H9 (cell line): ENCODE results near the gene LDB1. TPM values are rescaled to one million over a fixed set of nuclear protein-coding genes. Genes with fewer than 3 reads are reported as not detected.
A peak's percentile ranks its signal among the peaks of the same experiment; 100 is the strongest.

Source experiments
- DNase-seq: peaks from one replicate; pipeline ENCODE4 v3.0.0-alpha.2; 2017
- H2AFZ ChIP-seq: one replicate; pipeline ENCODE4 v1.6.1; 2013; ENCODE audit warnings: mild to moderate bottlenecking, low read length, control low read depth, moderate library complexity
- H2AK5ac ChIP-seq: 2 replicates; pipeline ENCODE4 v1.6.1; 2013; ENCODE audit warnings: low read length, control low read depth, mixed read lengths; ENCODE audit not compliant: insufficient read length
- H2BK120ac ChIP-seq: one replicate; pipeline ENCODE4 v1.6.1; 2013; ENCODE audit warnings: low read depth, mild to moderate bottlenecking, low read length, control low read depth, inconsistent platforms; ENCODE audit not compliant: poor library complexity, severe bottlenecking
- H2BK12ac ChIP-seq: 2 replicates; pipeline ENCODE4 v1.6.1; 2013; ENCODE audit warnings: low read length, control low read depth, mixed read lengths, low read depth; ENCODE audit not compliant: insufficient read length
- H2BK15ac ChIP-seq: 2 replicates; pipeline ENCODE4 v1.6.1; 2013; ENCODE audit warnings: low read depth, low read length, control low read depth
- H2BK20ac ChIP-seq: one replicate; pipeline ENCODE4 v1.6.1; 2013; ENCODE audit warnings: low read depth, mild to moderate bottlenecking, low read length, control low read depth, inconsistent platforms; ENCODE audit not compliant: poor library complexity, severe bottlenecking
- H2BK5ac ChIP-seq: 2 replicates; pipeline ENCODE4 v1.6.1; 2013; ENCODE audit warnings: low read length, control low read depth, mixed read lengths; ENCODE audit not compliant: insufficient read length
- H3K14ac ChIP-seq: 2 replicates; pipeline ENCODE4 v1.6.1; 2013; ENCODE audit warnings: low read length, control low read depth; ENCODE audit not compliant: insufficient read depth
- H3K18ac ChIP-seq: 2 replicates; pipeline ENCODE4 v1.6.1; 2013; ENCODE audit warnings: low read depth, mild to moderate bottlenecking, mixed read lengths, low read length, control low read depth; ENCODE audit not compliant: insufficient read length
- H3K23ac ChIP-seq: 2 replicates; pipeline ENCODE4 v1.6.1; 2013; ENCODE audit warnings: low read length, control low read depth, mixed read lengths, low read depth; ENCODE audit not compliant: insufficient read length
- H3K23me2 ChIP-seq: 2 replicates; pipeline ENCODE4 v1.6.1; 2013; ENCODE audit warnings: low read depth, mild to moderate bottlenecking, mixed read lengths, low read length, control low read depth; ENCODE audit not compliant: insufficient read length, poor library complexity, severe bottlenecking
- H3K27ac ChIP-seq: 2 replicates; pipeline ENCODE4 v1.5.1; 2013; ENCODE audit warnings: low read length, control low read depth, mixed read lengths, low read depth; ENCODE audit not compliant: insufficient read length
- H3K27me3 ChIP-seq: 2 replicates; pipeline ENCODE4 v1.6.1; 2013; ENCODE audit warnings: low read length, control low read depth, inconsistent platforms; ENCODE audit not compliant: insufficient read depth
- H3K4ac ChIP-seq: 2 replicates; pipeline ENCODE4 v1.6.1; 2013; ENCODE audit warnings: low read depth, mild to moderate bottlenecking, control low read depth, inconsistent platforms, low read length, moderate library complexity
- H3K4me1 ChIP-seq: 2 replicates; pipeline ENCODE4 v1.6.1; 2013; ENCODE audit warnings: low read length, control low read depth, inconsistent platforms; ENCODE audit not compliant: insufficient read depth
- H3K4me2 ChIP-seq: 2 replicates; pipeline ENCODE4 v1.6.1; 2013; ENCODE audit warnings: low read length, control low read depth, mixed read lengths; ENCODE audit not compliant: insufficient read length, insufficient read depth
- H3K56ac ChIP-seq: 2 replicates; pipeline ENCODE4 v1.6.1; 2013; ENCODE audit warnings: low read depth, mild to moderate bottlenecking, mixed read lengths, low read length, control low read depth; ENCODE audit not compliant: insufficient read length
- H3K79me1 ChIP-seq: 2 replicates; pipeline ENCODE4 v1.6.1; 2013; ENCODE audit warnings: low read depth, mild to moderate bottlenecking, moderate library complexity, low read length, control low read depth, inconsistent platforms; ENCODE audit not compliant: insufficient read depth, poor library complexity, severe bottlenecking
- H3K79me2 ChIP-seq: 2 replicates; pipeline ENCODE4 v1.6.1; 2013; ENCODE audit warnings: low read length, control low read depth, inconsistent platforms; ENCODE audit not compliant: insufficient read depth
- H3K9ac ChIP-seq: 2 replicates; pipeline ENCODE4 v1.6.1; 2013; ENCODE audit warnings: low read length, control low read depth, mixed read lengths; ENCODE audit not compliant: insufficient read length; ENCODE audit errors: extremely low read depth
- H3K9me3 ChIP-seq: one replicate; pipeline ENCODE4 v1.6.1; 2013; ENCODE audit warnings: low read depth, low read length, inconsistent platforms; ENCODE audit not compliant: control insufficient read depth
- H3T11ph ChIP-seq: one replicate; pipeline ENCODE4 v1.6.1; 2013; ENCODE audit warnings: mild to moderate bottlenecking, low read length, control low read depth, inconsistent platforms
- H4K20me1 ChIP-seq: one replicate; pipeline ENCODE4 v1.6.1; 2013; ENCODE audit not compliant: control insufficient read depth, insufficient read length, insufficient read depth
- H4K5ac ChIP-seq: 2 replicates; pipeline ENCODE4 v1.6.1; 2013; ENCODE audit warnings: low read depth, mild to moderate bottlenecking, mixed read lengths, low read length, control low read depth; ENCODE audit not compliant: insufficient read length
- H4K8ac ChIP-seq: replicated peaks from 2 replicates; pipeline ENCODE4 v1.6.1; 2013; ENCODE audit warnings: low read length, control low read depth, mixed read lengths, low read depth; ENCODE audit not compliant: insufficient read length
- H4K91ac ChIP-seq: 2 replicates; pipeline ENCODE4 v1.6.1; 2013; ENCODE audit warnings: low read depth, mild to moderate bottlenecking, moderate library complexity, mixed read lengths, low read length, control low read depth; ENCODE audit not compliant: insufficient read length
- H3K27ac Mint-ChIP-seq, 3 experiments: 2 replicates in 2 of 3; 3 replicates in 1 of 3; pipeline ENCODE4 v1.8.0; 2020 to 2021; ENCODE audit warnings: mixed read lengths in 3 of 3, mild to moderate bottlenecking in 1 of 3, moderate library complexity in 1 of 3
- H3K27me3 Mint-ChIP-seq: 2 replicates; pipeline ENCODE4 v1.8.0; 2021; ENCODE audit warnings: low read depth, mild to moderate bottlenecking, moderate library complexity, mixed read lengths
- H3K36me3 Mint-ChIP-seq, 3 experiments: 2 replicates in 2 of 3; 3 replicates in 1 of 3; pipeline ENCODE4 v1.8.0; 2020 to 2021; ENCODE audit warnings: low read depth in 3 of 3, mixed read lengths in 3 of 3; ENCODE audit not compliant: insufficient read depth in 1 of 3
- H3K4me1 Mint-ChIP-seq, 2 experiments: 2 replicates each; pipeline ENCODE4 v1.8.0; 2020; ENCODE audit warnings: mixed read lengths in 2 of 2
- H3K4me3 Mint-ChIP-seq, 2 experiments: 2 replicates in 1 of 2; 3 replicates in 1 of 2; pipeline ENCODE4 v1.8.0; 2020 to 2021; ENCODE audit warnings: mild to moderate bottlenecking in 2 of 2, mixed read lengths in 2 of 2, moderate library complexity in 1 of 2
- H3K9me3 Mint-ChIP-seq, 2 experiments: 2 replicates in 1 of 2; 3 replicates in 1 of 2; pipeline ENCODE4 v1.8.0; 2020; ENCODE audit warnings: mild to moderate bottlenecking in 2 of 2, mixed read lengths in 2 of 2, moderate library complexity in 1 of 2
- WGBS: extraction: QIAGEN DNeasy Blood & Tissue Kit; methylation state at CpG from one replicate; pipeline ENCODE4 v1.1.7; 2013; ENCODE audit warnings: missing lambda C conversion rate, low lambda C conversion rate, mixed read lengths; ENCODE audit not compliant: insufficient read length; ENCODE audit errors: extremely low coverage; 5-methylcytosine and 5-hydroxymethylcytosine counted together
- total RNA-seq: library from RNA; stranded (reverse); gene quantifications from 2 replicates; pipeline ENCODE4 v1.2.1, GENCODE V29; 2021
- TF ChIP-seq, protein P1 (sequence below): fragments of 200-600 bp; sonication (generic); conservative IDR thresholded peaks from 3 replicates; pipeline ENCODE4 v1.8.0; 2021; ENCODE audit warnings: antibody characterized with exemption, mild to moderate bottlenecking

The LDB1 gene
- total RNA-seq, 1 experiment from 2014 or later: 80.5 TPM

- H3K9me3 ChIP-seq: no peaks in the 10 kb centered on the region
- no CpG with 5 or more reads among the region's 11 CpGs for WGBS
Observed at GRCh38 chr10:102154466-102155116, 34.4 kb upstream of the LDB1 start.

More at GRCh38 chr10:102154466-102155116, 34.4 kb upstream of the LDB1 start:
- Histone ChIP-seq H3K23ac (no peak overlapping the region), H3K4me2 (no peak overlapping the region), H3K14ac (no peak overlapping the region), H3K79me1 (peaks cover 7% of the 10 kb centered on the region), H4K91ac (no peak overlapping the region), H3K56ac (no peak overlapping the region), H3K79me2 (peaks cover 30% of the 10 kb centered on the region), H2BK5ac (no peak overlapping the region), H4K8ac (no peak overlapping the region), H4K20me1 (no peaks in the 10 kb centered on the region), H4K5ac (no peak overlapping the region), H2AFZ (no peak overlapping the region), H3K4me1 (peaks cover 2% of the 10 kb centered on the region; the same call in 1 of the 2 replicates), H3K23me2 (peaks cover 5% of the 10 kb centered on the region), H2BK20ac (no peak overlapping the region), H3K4ac (no peak overlapping the region), H2BK15ac (no peak overlapping the region), H2BK12ac (no peak overlapping the region), H3T11ph (no peak overlapping the region), H3K27me3 (no peaks in the 10 kb centered on the region), H2AK5ac (no peak overlapping the region), H3K27ac (no peak overlapping the region), H3K18ac (no peak overlapping the region), H2BK120ac (no peak overlapping the region), H3K9ac (no peak overlapping the region)
- TF ChIP-seq, protein P1, sequence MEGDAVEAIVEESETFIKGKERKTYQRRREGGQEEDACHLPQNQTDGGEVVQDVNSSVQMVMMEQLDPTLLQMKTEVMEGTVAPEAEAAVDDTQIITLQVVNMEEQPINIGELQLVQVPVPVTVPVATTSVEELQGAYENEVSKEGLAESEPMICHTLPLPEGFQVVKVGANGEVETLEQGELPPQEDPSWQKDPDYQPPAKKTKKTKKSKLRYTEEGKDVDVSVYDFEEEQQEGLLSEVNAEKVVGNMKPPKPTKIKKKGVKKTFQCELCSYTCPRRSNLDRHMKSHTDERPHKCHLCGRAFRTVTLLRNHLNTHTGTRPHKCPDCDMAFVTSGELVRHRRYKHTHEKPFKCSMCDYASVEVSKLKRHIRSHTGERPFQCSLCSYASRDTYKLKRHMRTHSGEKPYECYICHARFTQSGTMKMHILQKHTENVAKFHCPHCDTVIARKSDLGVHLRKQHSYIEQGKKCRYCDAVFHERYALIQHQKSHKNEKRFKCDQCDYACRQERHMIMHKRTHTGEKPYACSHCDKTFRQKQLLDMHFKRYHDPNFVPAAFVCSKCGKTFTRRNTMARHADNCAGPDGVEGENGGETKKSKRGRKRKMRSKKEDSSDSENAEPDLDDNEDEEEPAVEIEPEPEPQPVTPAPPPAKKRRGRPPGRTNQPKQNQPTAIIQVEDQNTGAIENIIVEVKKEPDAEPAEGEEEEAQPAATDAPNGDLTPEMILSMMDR: no peak
- peaks cover 54 to 90% (median 74%) of the 10 kb centered on the region in 3 experiments for H3K36me3 Mint-ChIP-seq
- no peaks in the 10 kb centered on the region for H3K27me3 Mint-ChIP-seq
- peak overlapping the region in 2 of 3 experiments; percentile 64 to 70; a peak in 3 of 7 replicates for H3K27ac Mint-ChIP-seq
- H3K4me1 Mint-ChIP-seq: peaks cover 18 to 19% of the 10 kb centered on the region in 2 experiments
- H3K9me3 Mint-ChIP-seq: no peaks in the 10 kb centered on the region; a peak in 1 of 5 replicates
- H3K4me3 Mint-ChIP-seq: peak overlapping the region; percentile 51 to 68
- no peak for DNase-seq
